Skeletal muscle tissue (tissue), 4 donors: ENCODE data around the gene BDNF. TPM values are rescaled to one million over a fixed set of nuclear protein-coding genes. Genes with fewer than 3 reads are reported as not detected.

Experiments used
- H3K27ac ChIP-seq: one replicate; pipeline ENCODE4 v1.7.0; 2013; ENCODE audit warnings: mild to moderate bottlenecking, low read depth, low read length, inconsistent platforms
- H3K27me3 ChIP-seq, 3 donors: one replicate each; pipeline ENCODE4 v1.7.0; 2013; ENCODE audit warnings: low read length in 3 of 3; ENCODE audit not compliant: control insufficient read depth in 3 of 3, insufficient read depth in 3 of 3
- H3K36me3 ChIP-seq, 3 donors: one replicate each; pipeline ENCODE4 v1.7.0; 2013; ENCODE audit warnings: low read length in 3 of 3; ENCODE audit not compliant: control insufficient read depth in 3 of 3, insufficient read depth in 3 of 3
- H3K4me1 ChIP-seq, 3 donors: one replicate each; pipeline ENCODE4 v1.7.0; 2013; ENCODE audit warnings: low read length in 3 of 3, mild to moderate bottlenecking in 3 of 3; ENCODE audit not compliant: control insufficient read depth in 3 of 3, insufficient read depth in 3 of 3
- H3K4me3 ChIP-seq, 3 donors: one replicate each; pipeline ENCODE4 v1.7.0; 2013; ENCODE audit warnings: low read length in 3 of 3
- H3K9ac ChIP-seq, 3 donors: one replicate each; pipeline ENCODE4 v1.7.0; 2013; ENCODE audit warnings: low read length in 3 of 3, mild to moderate bottlenecking in 3 of 3, moderate library complexity in 2 of 3, low read depth in 1 of 3
- H3K9me3 ChIP-seq, 3 donors: one replicate each; pipeline ENCODE4 v1.7.0; 2013; ENCODE audit warnings: low read length in 3 of 3; ENCODE audit not compliant: control insufficient read depth in 3 of 3
- total RNA-seq: library from RNA; depleted of rRNA; stranded (reverse); fragments of >200 nt; gene quantifications from one replicate; pipeline ENCODE4 v1.2.3, GENCODE V29; 2014
- donor health status: Osteomylitis.

BDNF gene
- total RNA-seq, 1 donor from 2014 or later: 1.0 TPM

DNA sequence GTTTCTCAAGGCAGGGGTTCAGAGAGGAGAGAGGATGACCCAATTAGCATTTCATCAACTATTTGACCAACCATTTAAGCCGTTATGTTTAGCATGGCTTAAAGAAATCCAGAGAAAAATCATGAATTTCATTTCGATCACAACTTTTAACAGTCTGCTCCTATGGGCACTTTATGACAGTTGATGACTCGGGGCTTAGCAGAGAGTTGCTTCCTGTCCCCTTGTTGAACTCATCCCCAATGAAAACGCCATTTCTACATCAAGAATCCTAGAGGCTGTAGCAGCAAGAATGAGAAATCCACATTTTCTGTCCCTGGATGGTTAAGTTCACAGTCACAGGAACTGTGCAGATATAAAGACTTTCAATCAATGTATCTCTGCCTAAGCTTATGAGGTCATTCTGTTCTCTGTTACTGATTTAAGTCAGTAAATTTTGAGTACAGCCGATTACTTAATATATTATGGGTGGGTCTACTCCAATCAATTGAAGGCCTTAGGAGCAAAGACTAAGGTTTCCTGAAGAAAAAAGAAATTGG is 81.1 kb downstream of the BDNF start:
- Histone ChIP-seq H3K9ac (no peak overlapping the region), H3K27ac (no peak overlapping the region)

DNA sequence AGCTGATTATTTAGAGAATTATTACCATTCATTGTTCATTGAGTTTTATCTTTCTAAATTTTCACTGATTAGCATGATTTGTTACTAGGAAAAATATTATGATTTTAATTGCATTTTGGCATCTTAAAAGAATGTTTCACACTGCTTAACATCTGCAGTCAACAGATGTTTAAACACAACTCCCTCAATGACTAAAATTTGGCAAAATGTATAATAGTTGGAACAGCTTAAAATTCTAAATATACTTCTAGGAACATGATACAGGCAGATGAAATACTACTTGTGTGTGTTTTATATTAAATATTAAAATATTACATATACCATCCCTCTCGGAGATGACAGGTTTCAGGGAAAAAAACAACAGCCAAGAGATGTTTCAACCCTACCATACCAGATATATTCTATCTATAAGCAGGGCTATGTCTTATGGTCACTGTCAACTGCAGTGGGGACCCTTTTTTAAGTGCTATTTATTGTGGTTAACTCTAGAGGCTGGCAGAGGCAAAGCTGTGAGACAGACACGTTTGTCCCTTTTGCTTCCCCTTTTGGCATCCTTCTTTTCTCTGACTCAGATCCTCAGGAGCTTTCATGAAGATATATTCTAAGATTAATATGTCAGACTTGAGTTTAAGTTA is 81.9 kb downstream of the BDNF start:
- Histone ChIP-seq H3K36me3 (no peaks in the 10 kb centered on the region), H3K9me3 (no peaks in the 10 kb centered on the region), H3K27ac (no peak overlapping the region), H3K27me3 (no peaks in the 10 kb centered on the region), H3K4me3 (no peak overlapping the region), H3K4me1 (peaks cover 0 to 2% (median 0%) of the 10 kb centered on the region in 3 donors), H3K9ac (no peak overlapping the region)

More for the DNA sequence above, 81.1 kb downstream of the BDNF start:
- no peaks in the 10 kb centered on the region for H3K36me3 ChIP-seq
- no peak overlapping the region for H3K4me3 ChIP-seq
- H3K27me3 ChIP-seq: no peaks in the 10 kb centered on the region
- H3K4me1 ChIP-seq: peaks cover 0 to 2% (median 0%) of the 10 kb centered on the region in 3 donors
- no peaks in the 10 kb centered on the region for H3K9me3 ChIP-seq

DNA sequence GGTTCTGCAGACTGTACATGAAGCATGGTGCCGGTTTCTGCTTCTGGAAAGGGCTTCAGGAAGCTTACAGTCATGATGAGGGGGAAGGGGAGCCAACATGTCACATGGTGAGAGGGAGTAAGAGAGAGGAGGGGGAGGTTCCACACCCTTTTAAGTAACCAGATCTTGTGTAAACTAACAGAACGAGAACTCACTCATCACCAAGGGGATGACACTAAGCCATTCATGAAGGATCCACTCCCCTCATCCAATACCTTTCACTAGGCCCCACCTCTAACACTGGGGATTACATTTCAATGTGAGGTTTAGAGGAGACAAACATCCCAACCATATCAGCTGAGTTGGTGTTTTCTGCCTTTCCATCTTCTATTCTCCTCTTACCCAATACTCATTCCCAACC is 83.5 kb downstream of the BDNF start:
- Histone ChIP-seq H3K36me3 (no peaks in the 10 kb centered on the region), H3K9me3 (no peaks in the 10 kb centered on the region), H3K9ac (no peak overlapping the region), H3K4me1 (peaks cover 0 to 2% (median 0%) of the 10 kb centered on the region in 3 donors), H3K27me3 (no peaks in the 10 kb centered on the region), H3K4me3 (no peak overlapping the region), H3K27ac (no peak overlapping the region)

DNA sequence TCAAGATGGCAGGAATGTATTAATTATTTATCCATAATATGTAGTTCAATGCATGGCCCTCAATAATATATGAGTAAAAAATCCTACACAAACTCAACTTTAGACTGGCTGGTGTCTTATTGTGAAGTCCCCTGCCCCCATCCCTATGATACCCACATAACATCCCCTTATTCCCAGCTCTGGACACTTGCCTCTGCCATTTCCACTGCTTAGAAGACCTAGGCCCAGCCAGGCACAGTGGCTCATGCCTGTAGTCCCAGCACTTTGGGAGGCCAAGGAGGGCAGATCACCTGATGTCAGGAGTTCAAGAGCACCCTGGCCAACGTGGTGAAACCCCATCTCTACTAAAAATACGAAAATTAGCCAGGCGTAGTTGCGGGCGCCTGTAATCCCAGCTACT is 84.4 kb downstream of the BDNF start:
- no peaks in the 10 kb centered on the region for H3K27me3 ChIP-seq
- H3K4me1 ChIP-seq: no peaks in the 10 kb centered on the region
- H3K27ac ChIP-seq: no peak overlapping the region
- no peak overlapping the region for H3K4me3 ChIP-seq
- no peaks in the 10 kb centered on the region for H3K9me3 ChIP-seq
- H3K36me3 ChIP-seq: no peaks in the 10 kb centered on the region
- no peak overlapping the region for H3K9ac ChIP-seq

DNA sequence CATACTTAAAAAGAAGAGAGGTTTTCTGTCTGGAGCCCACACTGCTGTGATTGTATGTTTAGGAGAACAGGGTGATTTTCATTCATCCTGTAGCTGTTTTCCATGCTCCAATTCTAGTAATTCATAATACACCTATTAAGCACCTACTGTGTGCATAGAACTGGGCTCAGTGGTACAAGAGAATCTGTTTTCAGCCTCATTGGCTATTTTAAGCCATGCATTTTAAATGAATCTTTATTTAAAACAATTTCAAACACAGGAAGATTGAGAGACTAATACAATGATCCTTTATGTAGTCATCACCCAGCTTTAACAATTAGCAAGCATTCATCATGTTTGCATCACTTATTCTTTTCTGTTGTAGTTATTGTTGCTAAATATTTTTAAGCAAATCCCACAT is 86.2 kb downstream of the BDNF start:
- Histone ChIP-seq H3K9me3 (no peaks in the 10 kb centered on the region), H3K36me3 (no peaks in the 10 kb centered on the region), H3K27ac (no peak overlapping the region), H3K4me3 (no peak overlapping the region), H3K9ac (no peak overlapping the region), H3K4me1 (no peaks in the 10 kb centered on the region), H3K27me3 (no peaks in the 10 kb centered on the region)

DNA sequence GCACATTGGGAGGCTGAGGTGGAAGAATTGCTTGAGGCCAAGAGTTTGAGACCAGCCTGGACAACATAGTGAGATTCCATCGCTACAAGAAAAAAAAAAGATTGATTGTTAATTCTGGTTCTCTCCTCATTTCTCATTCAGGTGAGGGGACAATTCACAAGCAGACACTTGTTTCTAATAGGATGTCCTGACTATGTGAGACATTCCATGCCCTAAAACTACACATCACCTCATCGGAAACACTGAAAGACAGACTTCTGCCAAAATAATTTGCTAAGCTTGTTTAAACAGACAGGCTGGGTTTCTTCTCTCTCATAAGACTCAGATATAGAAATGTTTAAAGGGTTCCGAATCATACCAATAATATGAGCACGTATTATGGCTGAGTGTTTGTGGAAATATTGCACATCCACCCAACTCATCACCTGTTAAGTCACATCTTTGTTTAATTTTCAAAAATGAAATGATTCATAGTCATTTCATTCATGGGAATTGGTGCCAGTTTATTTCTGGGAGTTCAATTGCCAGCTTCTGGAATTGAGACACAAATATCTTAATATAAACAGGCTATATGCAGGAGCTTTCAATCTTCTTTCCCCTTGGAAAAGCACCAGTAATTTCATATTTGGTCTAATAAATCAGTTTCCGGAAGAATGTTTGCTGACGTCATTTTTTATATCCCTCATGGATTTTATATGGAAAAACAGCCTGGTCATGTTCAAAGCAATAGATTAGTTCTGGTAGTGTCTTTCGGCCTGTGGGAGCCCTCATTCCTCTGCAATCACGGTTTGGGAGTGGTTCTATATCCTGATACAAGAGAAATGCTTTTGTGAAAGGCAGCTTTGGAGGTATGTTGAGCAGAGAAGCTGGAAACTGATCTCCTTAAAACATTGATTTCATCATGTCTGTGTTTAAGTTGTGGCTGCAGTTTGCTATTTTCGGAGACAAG is 87.0 kb downstream of the BDNF start:
- no peak overlapping the region for H3K27ac ChIP-seq
- H3K9ac ChIP-seq: no peak overlapping the region
- no peaks in the 10 kb centered on the region for H3K27me3 ChIP-seq
- no peak overlapping the region for H3K4me3 ChIP-seq
- no peaks in the 10 kb centered on the region for H3K4me1 ChIP-seq
- no peaks in the 10 kb centered on the region for H3K36me3 ChIP-seq
- H3K9me3 ChIP-seq: no peaks in the 10 kb centered on the region

DNA sequence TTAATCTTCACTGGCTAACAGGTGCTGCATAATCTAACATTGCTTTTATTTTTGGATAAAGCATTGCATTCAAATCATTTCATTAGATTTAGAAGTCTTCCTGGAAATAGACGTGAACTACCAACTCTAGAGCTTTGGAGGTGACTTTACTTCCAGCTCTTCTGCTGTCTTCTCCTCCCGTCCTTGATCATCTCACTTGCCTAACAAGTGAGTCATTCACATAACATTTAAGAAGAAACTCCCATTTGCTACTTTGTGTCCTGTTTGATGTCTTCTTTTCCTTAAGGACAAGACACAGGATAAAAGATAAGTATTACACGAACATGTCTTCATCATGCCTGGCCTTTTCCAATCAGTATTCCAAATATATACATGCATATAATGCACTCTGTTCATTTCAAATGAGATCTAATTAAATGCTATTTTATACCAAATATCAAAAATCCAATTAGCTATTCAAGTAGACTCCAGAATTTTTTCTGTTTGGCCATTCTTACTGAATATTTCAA is 88.3 kb downstream of the BDNF start:
- H3K27me3 ChIP-seq: no peaks in the 10 kb centered on the region
- H3K9ac ChIP-seq: no peak overlapping the region

DNA sequence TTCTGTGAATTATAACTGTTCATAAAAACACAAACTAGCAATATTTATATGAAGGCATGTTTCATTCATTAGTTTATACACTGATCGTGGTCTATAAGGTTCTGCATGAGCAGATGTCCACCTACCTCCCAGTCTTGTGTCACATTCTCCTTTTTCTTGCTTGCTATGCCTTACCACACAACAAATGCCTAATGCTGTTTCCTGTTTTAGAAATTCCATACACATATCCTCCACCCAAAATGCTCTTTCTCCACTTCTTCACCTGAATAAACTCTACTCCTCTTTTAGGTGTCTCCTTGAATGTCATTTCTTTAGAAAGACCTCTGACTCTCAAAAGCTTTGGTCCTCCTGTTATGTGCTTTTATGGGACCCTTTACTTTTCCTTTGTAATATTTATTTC is 88.9 kb downstream of the BDNF start:
- H3K4me1 ChIP-seq: no peaks in the 10 kb centered on the region
- no peaks in the 10 kb centered on the region for H3K36me3 ChIP-seq
- no peak overlapping the region for H3K4me3 ChIP-seq
- H3K9me3 ChIP-seq: no peaks in the 10 kb centered on the region
- no peak overlapping the region for H3K27ac ChIP-seq
- no peaks in the 10 kb centered on the region for H3K27me3 ChIP-seq
- H3K9ac ChIP-seq: no peak overlapping the region

More for the DNA sequence above, 88.3 kb downstream of the BDNF start:
- Histone ChIP-seq H3K9me3 (no peaks in the 10 kb centered on the region), H3K4me3 (no peak overlapping the region), H3K27ac (no peak overlapping the region), H3K4me1 (no peaks in the 10 kb centered on the region), H3K36me3 (no peaks in the 10 kb centered on the region)

DNA sequence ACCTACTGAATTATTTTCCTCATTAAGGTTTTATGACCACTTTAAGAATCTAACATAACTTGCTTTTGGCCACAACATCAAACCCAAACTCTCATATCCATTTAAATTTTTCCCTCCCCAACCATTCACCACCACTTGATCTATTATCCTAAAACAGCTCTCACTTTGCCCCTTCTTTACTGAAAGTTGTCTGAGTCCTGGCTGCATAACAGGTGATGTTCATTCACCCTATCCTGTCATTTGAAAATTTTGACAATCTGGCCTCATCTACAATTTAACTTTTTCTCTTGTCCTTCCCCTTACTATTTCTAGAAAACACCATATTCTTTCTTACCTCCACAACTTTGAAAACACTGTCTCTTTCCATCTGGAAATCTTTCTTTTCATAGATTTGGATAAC is 89.3 kb downstream of the BDNF start:
- no peak overlapping the region for H3K9ac ChIP-seq
- no peak overlapping the region for H3K27ac ChIP-seq
- H3K36me3 ChIP-seq: no peaks in the 10 kb centered on the region
- no peaks in the 10 kb centered on the region for H3K27me3 ChIP-seq
- H3K4me3 ChIP-seq: no peak overlapping the region
- no peaks in the 10 kb centered on the region for H3K4me1 ChIP-seq
- H3K9me3 ChIP-seq: no peaks in the 10 kb centered on the region

DNA sequence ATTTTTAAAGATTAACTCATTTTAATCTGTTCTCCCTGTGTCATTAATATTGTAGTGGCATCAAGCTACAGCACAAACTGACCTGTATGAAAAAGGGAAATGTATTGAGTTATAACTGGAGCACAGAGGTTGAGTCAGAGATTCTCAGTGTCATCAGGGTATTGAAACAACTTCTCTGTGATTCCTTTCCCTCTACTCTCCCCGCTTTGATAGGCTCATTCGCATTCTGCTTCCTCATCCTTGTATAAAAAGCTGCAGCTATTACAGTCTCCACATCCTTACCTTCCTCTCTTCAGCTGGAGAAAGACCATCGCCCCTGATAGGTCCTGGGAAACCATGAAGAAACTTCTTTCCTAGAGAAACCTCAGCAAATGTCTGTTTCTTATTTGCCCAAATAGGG is 90.0 kb downstream of the BDNF start:
- H3K9ac ChIP-seq: no peak overlapping the region
- no peak overlapping the region for H3K27ac ChIP-seq
- H3K27me3 ChIP-seq: no peaks in the 10 kb centered on the region
- H3K36me3 ChIP-seq: no peaks in the 10 kb centered on the region
- no peaks in the 10 kb centered on the region for H3K9me3 ChIP-seq
- no peaks in the 10 kb centered on the region for H3K4me1 ChIP-seq
- H3K4me3 ChIP-seq: no peak overlapping the region
